IMR-90 (cell line): ENCODE data around the gene FGG. TPM values are rescaled to one million over a fixed set of nuclear protein-coding genes. Genes with fewer than 3 reads are reported as not detected.

Source experiments
- ATAC-seq: fragments of 200-7000 bp; cut with Tn5 transposase; 2 replicates; pipeline ENCODE4 v1.9.1; 2020; ENCODE audit warnings: low read depth, mild to moderate bottlenecking, moderate library complexity
- BruUV-seq: library from RNA; stranded (reverse); fragments of 400-500 nt; replicated peaks from 2 replicates; lab custom pipeline; 2021; lab: Mats Ljungman, UMichigan
- CTCF ChIA-PET: fragments of 300-600 bp; formaldehyde crosslinking; extraction: SDS; loops from one replicate; lab custom pipeline; 2021; ENCODE audit warnings: antibody characterized with exemption; lab: Yijun Ruan, JAX
- POLR2A ChIA-PET: fragments of 300-600 bp; sonication (Branson Sonifier 250); formaldehyde crosslinking; loops from one replicate; lab custom pipeline; 2022; ENCODE audit warnings: antibody characterized with exemption; ENCODE audit not compliant: unreplicated experiment; lab: Charles Lee
- DNase-seq: peaks from one replicate; pipeline ENCODE4 v3.0.0; 2013
- H2AFZ ChIP-seq: replicated peaks from 2 replicates; pipeline ENCODE3; 2013; ENCODE audit warnings: low read length, mild to moderate bottlenecking; ENCODE audit not compliant: poor library complexity
- H2AK5ac ChIP-seq: 2 replicates; pipeline ENCODE4 v1.6.1; 2013; ENCODE audit warnings: low read depth, low read length, inconsistent platforms
- H2AK9ac ChIP-seq: replicated peaks from 2 replicates; pipeline ENCODE3; 2013; ENCODE audit warnings: mild to moderate bottlenecking, low read depth, low read length, moderate library complexity; ENCODE audit not compliant: poor library complexity
- H2BK120ac ChIP-seq: 2 replicates; pipeline ENCODE4 v1.6.1; 2013; ENCODE audit warnings: low read depth, low read length, inconsistent platforms
- H2BK15ac ChIP-seq: 3 replicates; pipeline ENCODE4 v1.6.1; 2013; ENCODE audit warnings: low read depth, low read length, inconsistent platforms
- H2BK20ac ChIP-seq: 2 replicates; pipeline ENCODE4 v1.6.1; 2013; ENCODE audit warnings: low read depth, mild to moderate bottlenecking, inconsistent platforms, low read length, moderate library complexity
- H2BK5ac ChIP-seq: 2 replicates; pipeline ENCODE4 v1.6.1; 2013; ENCODE audit warnings: mild to moderate bottlenecking, low read depth, low read length, inconsistent platforms; ENCODE audit not compliant: poor library complexity, severe bottlenecking
- H3K14ac ChIP-seq: replicated peaks from 2 replicates; pipeline ENCODE4 v1.6.1; 2013; ENCODE audit warnings: low read depth, low read length, inconsistent platforms
- H3K18ac ChIP-seq: 2 replicates; pipeline ENCODE4 v1.6.1; 2013; ENCODE audit warnings: low read depth, low read length, control low read depth
- H3K23ac ChIP-seq: 2 replicates; pipeline ENCODE4 v1.6.1; 2013; ENCODE audit warnings: low read depth, low read length, inconsistent platforms
- H3K27ac ChIP-seq: 2 replicates; pipeline ENCODE4 v1.5.1; 2013; ENCODE audit warnings: mild to moderate bottlenecking, control low read depth, low read length; ENCODE audit not compliant: insufficient read depth
- H3K27me3 ChIP-seq: 2 replicates; pipeline ENCODE4 v1.6.1; 2013; ENCODE audit warnings: low read length; ENCODE audit not compliant: control insufficient read depth, insufficient read depth
- H3K36me3 ChIP-seq: 2 replicates; pipeline ENCODE4 v1.6.1; 2013; ENCODE audit warnings: low read length, mixed read lengths; ENCODE audit not compliant: control insufficient read depth, insufficient read depth
- H3K4ac ChIP-seq: 2 replicates; pipeline ENCODE4 v1.6.1; 2013; ENCODE audit warnings: low read depth, low read length, inconsistent platforms
- H3K4me1 ChIP-seq: 2 replicates; pipeline ENCODE4 v1.6.1; 2013; ENCODE audit warnings: low read length, mixed read lengths; ENCODE audit not compliant: control insufficient read depth, insufficient read depth
- H3K4me2 ChIP-seq: 2 replicates; pipeline ENCODE4 v1.6.1; 2013; ENCODE audit warnings: low read depth, mild to moderate bottlenecking, control low read depth, low read length, moderate library complexity
- H3K4me3 ChIP-seq: 2 replicates; pipeline ENCODE4 v1.5.1; 2013; ENCODE audit warnings: low read depth, mild to moderate bottlenecking, control low read depth, low read length, moderate library complexity; ENCODE audit not compliant: insufficient read depth
- H3K56ac ChIP-seq: 2 replicates; pipeline ENCODE4 v1.6.1; 2013; ENCODE audit warnings: low read length, inconsistent platforms; ENCODE audit not compliant: insufficient read depth; ENCODE audit errors: extremely low read depth
- H3K79me1 ChIP-seq, 2 experiments: 2 replicates each; pipeline ENCODE4 v1.6.1; 2013; ENCODE audit warnings: low read length in 2 of 2, inconsistent platforms in 1 of 2, low read depth in 1 of 2
- H3K9ac ChIP-seq: 2 replicates; pipeline ENCODE4 v1.6.1; 2013; ENCODE audit warnings: low read depth, low read length, control low read depth
- H3K9me1 ChIP-seq: 2 replicates; pipeline ENCODE4 v1.6.1; 2013; ENCODE audit warnings: low read length, inconsistent platforms; ENCODE audit not compliant: insufficient read depth
- H3K9me3 ChIP-seq: 2 replicates; pipeline ENCODE4 v1.6.1; 2013; ENCODE audit warnings: low read length; ENCODE audit not compliant: control insufficient read depth, insufficient read depth
- H4K20me1 ChIP-seq: 2 replicates; pipeline ENCODE4 v1.6.1; 2013; ENCODE audit warnings: low read length, inconsistent platforms; ENCODE audit not compliant: insufficient read depth
- H4K5ac ChIP-seq: 2 replicates; pipeline ENCODE4 v1.6.1; 2013; ENCODE audit warnings: mild to moderate bottlenecking, low read depth, low read length, control low read depth
- H4K8ac ChIP-seq, 2 experiments: 2 replicates each; pipeline ENCODE4 v1.6.1; 2013; ENCODE audit warnings: low read depth in 2 of 2, low read length in 2 of 2, control low read depth in 1 of 2, inconsistent platforms in 1 of 2
- H4K91ac ChIP-seq: 2 replicates; pipeline ENCODE4 v1.6.1; 2013; ENCODE audit warnings: low read depth, low read length, inconsistent platforms; ENCODE audit not compliant: insufficient read depth
- CEBPB ChIP-seq: IDR thresholded peaks from 2 replicates; pipeline ENCODE4 v1.6.1; 2012; ENCODE audit warnings: low read depth, low read length, improper control_type of control experiment
- WGBS, 2 experiments: methylation state at CpG; one replicate each; pipeline versions ENCODE4 v1.1.5 to v1.1.7; 2013; ENCODE audit warnings: missing lambda C conversion rate in 2 of 2; ENCODE audit not compliant: insufficient read length in 1 of 2; ENCODE audit errors: extremely low coverage in 2 of 2; 5-methylcytosine and 5-hydroxymethylcytosine counted together
- dilution Hi-C: fragments of 300-500 bp; cut with HindIII; formaldehyde crosslinking; loops from one replicate; pipeline ENCODE4 v1.14.3; 2018; ENCODE audit warnings: low sequenced_read_pairs; ENCODE audit not compliant: unreplicated experiment
- in situ Hi-C: fragments of 300-500 bp; cut with MboI; formaldehyde crosslinking; loops from 3 replicates; pipeline ENCODE4 v1.14.3; 2019; ENCODE audit warnings: low sequenced_read_pairs, inconsistent platforms, mixed read lengths
- intact Hi-C: fragments of 100-400 bp; cut with micrococcal nuclease; formaldehyde crosslinking; loops from 2 replicates; pipeline ENCODE4 v1.10.0; 2022
- polyA plus RNA-seq, 3 experiments: library from polyadenylated mRNA; depleted of rRNA; stranded (reverse); fragments of >200 nt; gene quantifications; 2 replicates each; pipeline ENCODE4 v1.2.3, GENCODE V29; 2012; ENCODE audit warnings: low replicate concordance in 1 of 3
- total RNA-seq: library from RNA; depleted of rRNA; stranded (reverse); fragments of >200 nt; gene quantifications from 2 replicates; pipeline ENCODE4 v1.2.3, GENCODE V29; 2012
- TF ChIP-seq, protein P1 (sequence below): fragments of 150-350 bp; IDR thresholded peaks from 2 replicates; pipeline ENCODE4 v1.6.1; 2016; ENCODE audit warnings: low read depth, mild to moderate bottlenecking, low read length, moderate library complexity, borderline replicate concordance

FGG gene
- total and polyA plus RNA-seq, 2 of the 4 experiments (the other 2 are of a cell fraction), result not detected

DNA sequence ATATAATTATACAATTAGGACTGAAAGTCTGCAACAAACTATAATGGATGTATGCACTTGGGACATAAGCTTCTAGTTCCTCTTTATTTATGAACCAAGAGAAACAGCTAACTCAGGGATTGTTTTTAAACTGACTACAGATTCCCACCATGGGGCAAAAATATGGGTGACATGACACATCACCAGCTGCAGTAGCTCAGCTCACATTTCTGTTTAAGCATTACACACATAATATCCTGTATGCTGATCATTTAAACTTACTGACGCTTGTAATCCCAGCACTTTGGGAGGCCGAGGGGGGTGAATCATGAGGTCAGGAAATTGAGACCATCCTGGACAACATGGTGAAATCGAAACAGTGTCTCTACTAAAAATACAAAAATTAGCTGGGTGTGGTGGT is 38.1 kb downstream of the FGG start:
- dilution Hi-C loops (no loop called here), intact Hi-C loops (no loop called here), in situ Hi-C loops (loop anchor here (25.0 kb wide), 1 partner anchor 788 kb away; no protein-coding TSS in a partner anchor)
- no peak overlapping the region for H3K14ac ChIP-seq
- H3K18ac ChIP-seq, result no peak overlapping the region
- no peaks in the 10 kb centered on the region for H3K79me1 ChIP-seq
- H3K4me2 ChIP-seq, result no peak overlapping the region
- no peak overlapping the region for H3K4me3 ChIP-seq
- no peak overlapping the region for H2AK5ac ChIP-seq
- no peak overlapping the region for H2BK5ac ChIP-seq
- H2AFZ ChIP-seq, result no peak overlapping the region
- POLR2A ChIA-PET, result no interaction called here
- H2BK120ac ChIP-seq, result no peak overlapping the region
- no peak overlapping the region for H3K56ac ChIP-seq
- no peak overlapping the region for H4K8ac ChIP-seq
- no TSS peak for BruUV-seq
- H3K27me3 ChIP-seq, result no peaks in the 10 kb centered on the region; the same call in 1 of the 2 replicates
- H3K23ac ChIP-seq, result no peak overlapping the region
- H3K27ac ChIP-seq, result no peak overlapping the region
- no peak overlapping the region for H3K9ac ChIP-seq
- H3K36me3 ChIP-seq, result no peaks in the 10 kb centered on the region
- no peaks in the 10 kb centered on the region for H3K9me1 ChIP-seq
- no peak overlapping the region for H2AK9ac ChIP-seq
- no peak overlapping the region for H2BK20ac ChIP-seq
- ATAC-seq (no peak), DNase-seq (peak; percentile 19)
- no peaks in the 10 kb centered on the region for H4K20me1 ChIP-seq
- no peak overlapping the region for H2BK15ac ChIP-seq
- no peak for TF ChIP-seq CEBPB
- TF ChIP-seq, protein P1, sequence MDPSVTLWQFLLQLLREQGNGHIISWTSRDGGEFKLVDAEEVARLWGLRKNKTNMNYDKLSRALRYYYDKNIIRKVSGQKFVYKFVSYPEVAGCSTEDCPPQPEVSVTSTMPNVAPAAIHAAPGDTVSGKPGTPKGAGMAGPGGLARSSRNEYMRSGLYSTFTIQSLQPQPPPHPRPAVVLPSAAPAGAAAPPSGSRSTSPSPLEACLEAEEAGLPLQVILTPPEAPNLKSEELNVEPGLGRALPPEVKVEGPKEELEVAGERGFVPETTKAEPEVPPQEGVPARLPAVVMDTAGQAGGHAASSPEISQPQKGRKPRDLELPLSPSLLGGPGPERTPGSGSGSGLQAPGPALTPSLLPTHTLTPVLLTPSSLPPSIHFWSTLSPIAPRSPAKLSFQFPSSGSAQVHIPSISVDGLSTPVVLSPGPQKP, result no peak
- no peaks in the 10 kb centered on the region for H3K4me1 ChIP-seq
- no CpG with 5 or more reads among the region's 3 CpGs for WGBS, 2 experiments
- H3K9me3 ChIP-seq, result no peaks in the 10 kb centered on the region
- no peak overlapping the region for H4K5ac ChIP-seq
- no peak overlapping the region for H3K4ac ChIP-seq
- no peak overlapping the region for H4K91ac ChIP-seq
- CTCF ChIA-PET, result interaction anchor here (0.6 kb wide), 1 partner anchor 29 kb away, joined by 3 read pairs; no protein-coding TSS in a partner anchor
